ENCODE measurements around the gene DPP6. TPM values are rescaled to one million over a fixed set of nuclear protein-coding genes. Genes with fewer than 3 reads are reported as not detected.
"Not testable (repeated sequence)": the region's sequence is repeated elsewhere in the genome, so short reads cannot be mapped to it uniquely, and the experiment has no call there.

DPP6 gene
- total and polyA plus RNA-seq, 2 donors (not counting 1 experiment from before 2014, with no cell fraction given), result not detected

- Mint-ChIP-seq H3K27me3 (peaks cover 37% of the 10 kb centered on the region), H3K9me3 (ENCODE audit: insufficient read depth) (no peaks in the 10 kb centered on the region), H3K4me1 (peaks cover 4% of the 10 kb centered on the region), H3K4me3 (no peak overlapping the region), H3K27ac (no peak overlapping the region)
- intact Hi-C loops (cut with micrococcal nuclease), result no loop called here
- TF ChIP-seq CTCF (IDR thresholded peaks at IDR 0.05) (no peak), EZH2 (IDR thresholded peaks at IDR 0.05; ENCODE audit: borderline replicate concordance, insufficient read depth, low read depth, low read length, poor library complexity, severe bottlenecking) (no peak)
- ChIA-PET CTCF (no interaction called here), POLR2A (no interaction called here)
- peaks cover 0 to 5% (median 2%) of the 10 kb centered on the region in 3 donors for H3K9me3 ChIP-seq (ENCODE audit: control extremely low read depth in 1 of 3, control insufficient read depth in 2 of 3, insufficient read depth in 1 of 3, low read length in 2 of 3)
- no peak overlapping the region for H2AFZ ChIP-seq (ENCODE audit: insufficient read depth, low read depth, low read length, poor library complexity, severe bottlenecking)
- no peaks in the 10 kb centered on the region for H3K79me2 ChIP-seq (ENCODE audit: control insufficient read depth, insufficient read depth, low read length)
- 91% methylated on average over 6 of the region's 6 CpGs for WGBS (ENCODE audit: insufficient coverage)
- H3K4me1 ChIP-seq (ENCODE audit: control insufficient read depth in 2 of 2, insufficient read depth in 2 of 2, low read length in 2 of 2), result peaks cover 7 to 9% of the 10 kb centered on the region in 2 donors
- H3K27ac ChIP-seq (ENCODE audit: low read length in 2 of 2), result no peak overlapping the region
- no peaks in the 10 kb centered on the region for H4K20me1 ChIP-seq (ENCODE audit: control insufficient read depth, insufficient read depth, low read length, poor library complexity, severe bottlenecking)
- DNase-seq, result no peak
- no peak for ATAC-seq (ENCODE audit: low read depth)
- H3K36me3 ChIP-seq (replicated peaks in 1 of 2; ENCODE audit: control extremely low read depth in 1 of 2, control insufficient read depth in 1 of 2, extremely low read depth in 1 of 2, insufficient read depth in 2 of 2, low read length in 1 of 2), result no peaks in the 10 kb centered on the region
- H3K27me3 ChIP-seq (replicated peaks in 1 of 4; ENCODE audit: control extremely low read depth in 1 of 4, control insufficient read depth in 3 of 4, insufficient read depth in 4 of 4, low read length in 3 of 4), result peaks cover 0 to 21% (median 9%) of the 10 kb centered on the region in 4 experiments
- H3K4me2 ChIP-seq (replicated peaks; ENCODE audit: low read depth, low read length, poor library complexity, severe bottlenecking), result no peak overlapping the region
- H3K9ac ChIP-seq (ENCODE audit: low read length), result no peak overlapping the region
- no peak overlapping the region for H3K4me3 ChIP-seq (ENCODE audit: control extremely low read depth in 1 of 5, extremely low read depth in 1 of 5, insufficient read depth in 1 of 5, low read depth in 2 of 5, low read length in 4 of 5)
These were observed 866.5 kb downstream of the DPP6 start for GRCh38 chr7:154918741-154919140.

DNA sequence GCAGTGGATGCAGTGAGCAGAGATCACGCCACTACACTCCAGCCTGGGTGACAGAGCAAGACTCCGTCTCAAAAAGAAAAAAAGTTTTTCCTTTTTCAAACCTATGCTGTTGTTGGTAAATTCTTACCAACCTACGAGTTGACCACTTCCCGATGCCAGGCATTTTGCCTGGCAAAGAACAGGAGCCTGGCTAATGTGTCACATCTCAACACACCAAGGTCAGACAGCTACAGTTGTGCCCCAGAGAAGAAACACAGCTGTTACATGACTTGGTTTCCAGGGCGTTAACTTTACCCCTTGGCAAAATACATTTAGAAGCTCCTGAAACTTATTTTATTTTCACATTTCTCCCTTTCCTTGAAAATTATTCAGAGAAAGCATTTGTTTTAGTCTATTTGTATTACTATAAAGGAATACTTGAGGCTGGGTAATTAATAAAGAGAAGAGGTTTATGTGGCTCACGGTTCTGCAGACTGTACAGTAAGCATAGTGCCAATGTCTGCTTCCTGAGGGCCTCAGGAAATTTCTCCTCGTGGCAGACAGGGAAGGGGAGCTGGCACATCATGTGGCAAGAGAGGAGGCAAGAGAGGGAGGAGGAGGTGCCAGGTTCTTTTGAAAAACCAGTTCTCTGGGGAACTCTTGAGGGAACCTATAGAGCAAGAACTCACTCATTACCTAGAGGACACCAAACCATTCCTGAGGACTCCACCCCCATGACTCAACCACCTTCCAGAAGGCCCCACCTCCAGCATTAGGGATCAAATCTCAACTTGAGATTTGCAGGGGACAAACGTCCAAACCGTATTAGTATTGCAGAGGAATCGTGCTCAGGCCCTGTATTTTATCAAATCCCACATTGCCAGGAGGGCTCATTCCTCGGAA lies 867.4 kb downstream of the DPP6 start:
- Histone ChIP-seq H2AFZ (ENCODE audit: insufficient read depth, low read depth, low read length, poor library complexity, severe bottlenecking) (no peak overlapping the region), H3K4me2 (replicated peaks; ENCODE audit: low read depth, low read length, poor library complexity, severe bottlenecking) (no peak overlapping the region), H3K36me3 (replicated peaks in 1 of 2; ENCODE audit: control extremely low read depth in 1 of 2, control insufficient read depth in 1 of 2, extremely low read depth in 1 of 2, insufficient read depth in 2 of 2, low read length in 1 of 2) (no peaks in the 10 kb centered on the region), H3K4me3 (ENCODE audit: control extremely low read depth in 1 of 5, extremely low read depth in 1 of 5, insufficient read depth in 1 of 5, low read depth in 2 of 5, low read length in 4 of 5) (no peak overlapping the region), H3K9ac (ENCODE audit: low read length) (no peak overlapping the region), H3K27me3 (replicated peaks in 1 of 4; ENCODE audit: control extremely low read depth in 1 of 4, control insufficient read depth in 3 of 4, insufficient read depth in 4 of 4, low read length in 3 of 4) (peaks cover 0 to 12% (median 6%) of the 10 kb centered on the region in 4 experiments), H3K4me1 (ENCODE audit: control insufficient read depth in 2 of 2, insufficient read depth in 2 of 2, low read length in 2 of 2) (peaks cover 0 to under 1% of the 10 kb centered on the region in 2 donors), H3K79me2 (ENCODE audit: control insufficient read depth, insufficient read depth, low read length) (no peaks in the 10 kb centered on the region), H3K9me3 (ENCODE audit: control extremely low read depth in 1 of 3, control insufficient read depth in 2 of 3, insufficient read depth in 1 of 3, low read length in 2 of 3) (peaks cover 0 to 5% (median 2%) of the 10 kb centered on the region in 3 donors), H3K27ac (ENCODE audit: low read length in 2 of 2) (no peak overlapping the region), H4K20me1 (ENCODE audit: control insufficient read depth, insufficient read depth, low read length, poor library complexity, severe bottlenecking) (no peaks in the 10 kb centered on the region)
- Mint-ChIP-seq H3K4me1 (peaks cover 2% of the 10 kb centered on the region), H3K27me3 (peaks cover 35% of the 10 kb centered on the region), H3K27ac (no peak overlapping the region), H3K4me3 (no peak overlapping the region), H3K9me3 (ENCODE audit: insufficient read depth) (no peaks in the 10 kb centered on the region)
- POLR2A ChIA-PET, result no interaction called here
- TF ChIP-seq CTCF (IDR thresholded peaks at IDR 0.05), result no peak
- TF ChIP-seq EZH2 (IDR thresholded peaks at IDR 0.05; ENCODE audit: borderline replicate concordance, insufficient read depth, low read depth, low read length, poor library complexity, severe bottlenecking), result no peak
- CTCF ChIA-PET, result no interaction called here
- no peak for ATAC-seq (ENCODE audit: low read depth)
- 65% methylated on average over 9 of the region's 11 CpGs for WGBS (ENCODE audit: insufficient coverage)
- DNase-seq, result no peak
- intact Hi-C loops (cut with micrococcal nuclease), result loop anchor here (10.0 kb wide), 1 partner anchor 735 kb away; no protein-coding TSS in a partner anchor

DNA sequence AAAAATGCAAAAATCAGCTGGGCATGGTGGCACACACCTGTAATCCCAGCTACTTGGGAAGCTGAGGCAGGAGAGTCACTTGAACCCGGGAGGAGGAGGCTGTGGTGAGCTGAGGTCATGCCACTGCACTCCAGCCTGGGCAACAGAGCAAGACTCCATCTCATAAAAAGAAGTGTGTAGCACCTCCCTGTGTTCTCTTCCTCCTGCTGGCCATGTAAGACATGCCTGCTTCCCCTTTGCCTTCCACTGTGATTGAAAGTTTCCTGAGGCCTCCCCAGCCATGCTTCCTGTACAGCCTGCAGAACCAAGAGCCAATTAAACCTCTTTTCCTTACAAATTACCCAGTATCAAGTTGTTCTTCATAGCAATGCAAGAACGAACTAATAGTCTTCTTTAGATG lies 870.3 kb downstream of the DPP6 start:
- H3K27ac Mint-ChIP-seq; H4K20me1 ChIP-seq (ENCODE audit: control insufficient read depth, insufficient read depth, low read length, poor library complexity, severe bottlenecking); H3K4me3 ChIP-seq (ENCODE audit: control extremely low read depth in 1 of 5, extremely low read depth in 1 of 5, insufficient read depth in 1 of 5, low read depth in 2 of 5, low read length in 4 of 5); H3K36me3 ChIP-seq (replicated peaks in 1 of 2; ENCODE audit: control extremely low read depth in 1 of 2, control insufficient read depth in 1 of 2, extremely low read depth in 1 of 2, insufficient read depth in 2 of 2, low read length in 1 of 2); H3K4me2 ChIP-seq (replicated peaks; ENCODE audit: low read depth, low read length, poor library complexity, severe bottlenecking); H2AFZ ChIP-seq (ENCODE audit: insufficient read depth, low read depth, low read length, poor library complexity, severe bottlenecking); H3K4me1 ChIP-seq (ENCODE audit: control insufficient read depth in 2 of 2, insufficient read depth in 2 of 2, low read length in 2 of 2); H3K27me3 ChIP-seq (replicated peaks in 1 of 4; ENCODE audit: control extremely low read depth in 1 of 4, control insufficient read depth in 3 of 4, insufficient read depth in 4 of 4, low read length in 3 of 4); H3K27ac ChIP-seq (ENCODE audit: low read length in 2 of 2); H3K79me2 ChIP-seq (ENCODE audit: control insufficient read depth, insufficient read depth, low read length); DNase-seq; H3K9me3 Mint-ChIP-seq (ENCODE audit: insufficient read depth); H3K9ac ChIP-seq (ENCODE audit: low read length); H3K4me1 Mint-ChIP-seq; POLR2A ChIA-PET; H3K9me3 ChIP-seq (ENCODE audit: control extremely low read depth in 1 of 3, control insufficient read depth in 2 of 3, insufficient read depth in 1 of 3, low read length in 2 of 3); ATAC-seq (ENCODE audit: low read depth); H3K4me3 Mint-ChIP-seq: not testable (repeated sequence)
- CTCF ChIA-PET, result interaction anchor here (1.2 to 3.0 kb wide), 4 partner anchors 9 to 422 kb away, joined by 3 to 20 read pairs (median 14); no protein-coding TSS in a partner anchor
- peaks cover 21% of the 10 kb centered on the region for H3K27me3 Mint-ChIP-seq
- intact Hi-C loops (cut with micrococcal nuclease), result loop anchor here (10.0 kb wide), 1 partner anchor 732 kb away; no protein-coding TSS in a partner anchor
- WGBS (ENCODE audit: insufficient coverage), result no CpG with 5 or more reads among the region's 2 CpGs

Measured in B cell (primary cell).